Nephron (organoid): ENCODE data around the gene ATP10B.

Source experiments
- H3K27ac Mint-ChIP-seq, 3 experiments: 2 replicates each; pipeline ENCODE4 v1.8.0; 2020; ENCODE audit warnings: mixed read lengths in 3 of 3, mild to moderate bottlenecking in 2 of 3, moderate library complexity in 1 of 3
- H3K27me3 Mint-ChIP-seq: 2 replicates; pipeline ENCODE4 v1.8.0; 2021; ENCODE audit warnings: low read depth, mild to moderate bottlenecking, moderate library complexity, mixed read lengths
- H3K36me3 Mint-ChIP-seq: 2 replicates; pipeline ENCODE4 v1.8.0; 2020; ENCODE audit warnings: low read depth, mixed read lengths
- H3K4me1 Mint-ChIP-seq: 2 replicates; pipeline ENCODE4 v1.8.0; 2020; ENCODE audit warnings: mixed read lengths
- H3K4me3 Mint-ChIP-seq, 3 experiments: 2 replicates each; pipeline ENCODE4 v1.8.0; 2020; ENCODE audit warnings: mild to moderate bottlenecking in 3 of 3, mixed read lengths in 3 of 3, moderate library complexity in 2 of 3
- H3K9me3 Mint-ChIP-seq: 2 replicates; pipeline ENCODE4 v1.8.0; 2020; ENCODE audit warnings: mixed read lengths
- CTCF ChIP-seq, 3 experiments: fragments of 200-600 bp; sonication (generic); IDR thresholded peaks; one replicate each; pipeline ENCODE4 v1.5.0; 2021; ENCODE audit warnings: antibody characterized with exemption in 3 of 3; ENCODE audit not compliant: unreplicated experiment in 3 of 3

Gene ATP10B

GRCh38 chr5:160792732-160793529 is 59.1 kb downstream of the ATP10B start:
- peaks cover 2% of the 10 kb centered on the region for H3K27me3 Mint-ChIP-seq
- no peak overlapping the region for H3K27ac Mint-ChIP-seq
- no peak overlapping the region for H3K4me3 Mint-ChIP-seq
- H3K36me3 Mint-ChIP-seq: no peaks in the 10 kb centered on the region
- TF ChIP-seq CTCF (IDR thresholded peaks at IDR 0.05; ENCODE audit: unreplicated experiment in 3 of 3): no peak
- no peaks in the 10 kb centered on the region for H3K4me1 Mint-ChIP-seq
- no peaks in the 10 kb centered on the region for H3K9me3 Mint-ChIP-seq

GRCh38 chr5:160792281-160792680 is 59.7 kb downstream of the ATP10B start:
- Mint-ChIP-seq H3K9me3 (no peaks in the 10 kb centered on the region), H3K27me3 (no peaks in the 10 kb centered on the region), H3K4me1 (no peaks in the 10 kb centered on the region), H3K27ac (no peak overlapping the region), H3K4me3 (no peak overlapping the region), H3K36me3 (no peaks in the 10 kb centered on the region)
- TF ChIP-seq CTCF (IDR thresholded peaks at IDR 0.05; ENCODE audit: unreplicated experiment in 3 of 3): no peak

GRCh38 chr5:160789219-160789859 is 62.7 kb downstream of the ATP10B start:
- no peak overlapping the region for H3K4me3 Mint-ChIP-seq
- no peaks in the 10 kb centered on the region for H3K9me3 Mint-ChIP-seq
- H3K27ac Mint-ChIP-seq: no peak overlapping the region
- no peaks in the 10 kb centered on the region for H3K27me3 Mint-ChIP-seq
- no peaks in the 10 kb centered on the region for H3K36me3 Mint-ChIP-seq
- H3K4me1 Mint-ChIP-seq: no peaks in the 10 kb centered on the region
- TF ChIP-seq CTCF (IDR thresholded peaks at IDR 0.05; ENCODE audit: unreplicated experiment in 3 of 3): no peak

GRCh38 chr5:160788102-160788660 is 63.8 kb downstream of the ATP10B start:
- H3K4me1 Mint-ChIP-seq: no peaks in the 10 kb centered on the region
- no peaks in the 10 kb centered on the region for H3K9me3 Mint-ChIP-seq
- H3K27me3 Mint-ChIP-seq: no peaks in the 10 kb centered on the region
- no peak overlapping the region for H3K27ac Mint-ChIP-seq
- no peak overlapping the region for H3K4me3 Mint-ChIP-seq
- no peak for TF ChIP-seq CTCF (IDR thresholded peaks at IDR 0.05; ENCODE audit: unreplicated experiment in 3 of 3)
- no peaks in the 10 kb centered on the region for H3K36me3 Mint-ChIP-seq

- Mint-ChIP-seq H3K36me3 (no peaks in the 10 kb centered on the region), H3K27me3 (no peaks in the 10 kb centered on the region)
- TF ChIP-seq CTCF (IDR thresholded peaks at IDR 0.05; ENCODE audit: unreplicated experiment in 3 of 3): peak; percentile 18 to 37 (median 24)
Observed at GRCh38 chr5:160787240-160787639, 64.8 kb downstream of the ATP10B start.

More at GRCh38 chr5:160787240-160787639, 64.8 kb downstream of the ATP10B start:
- Mint-ChIP-seq H3K4me3 (no peak overlapping the region), H3K9me3 (no peaks in the 10 kb centered on the region), H3K4me1 (no peaks in the 10 kb centered on the region), H3K27ac (no peak overlapping the region)
